HG03139 (cell line): ENCODE results near the gene SMARCAD1.

Experiments used
- ATAC-seq: cut with Tn5 transposase; IDR thresholded peaks from one replicate; pipeline ENCODE4 v1.9.1; 2021; ENCODE audit not compliant: unreplicated experiment

Gene SMARCAD1

DNA sequence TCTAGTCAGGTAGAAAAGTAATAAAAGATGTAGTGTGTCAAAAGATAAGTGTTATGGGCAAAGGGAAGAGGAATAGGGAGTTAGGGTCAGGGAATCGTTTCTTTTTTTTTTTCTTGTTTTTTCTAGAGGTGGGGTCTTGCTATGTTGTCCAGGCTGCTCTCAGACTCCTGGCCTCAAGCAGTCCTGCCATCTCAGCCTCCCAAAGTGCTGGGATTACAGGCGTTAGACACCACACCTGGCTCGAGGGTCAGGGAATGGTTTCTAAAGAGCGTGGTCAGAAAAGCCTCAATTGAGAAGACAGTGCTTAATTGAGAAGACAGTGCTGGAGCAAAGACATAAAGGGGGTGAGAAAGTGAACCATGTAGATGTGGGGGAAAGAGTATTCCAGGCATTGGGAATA lies 19.1 kb downstream of the SMARCAD1 start:
- no peak for ATAC-seq

DNA sequence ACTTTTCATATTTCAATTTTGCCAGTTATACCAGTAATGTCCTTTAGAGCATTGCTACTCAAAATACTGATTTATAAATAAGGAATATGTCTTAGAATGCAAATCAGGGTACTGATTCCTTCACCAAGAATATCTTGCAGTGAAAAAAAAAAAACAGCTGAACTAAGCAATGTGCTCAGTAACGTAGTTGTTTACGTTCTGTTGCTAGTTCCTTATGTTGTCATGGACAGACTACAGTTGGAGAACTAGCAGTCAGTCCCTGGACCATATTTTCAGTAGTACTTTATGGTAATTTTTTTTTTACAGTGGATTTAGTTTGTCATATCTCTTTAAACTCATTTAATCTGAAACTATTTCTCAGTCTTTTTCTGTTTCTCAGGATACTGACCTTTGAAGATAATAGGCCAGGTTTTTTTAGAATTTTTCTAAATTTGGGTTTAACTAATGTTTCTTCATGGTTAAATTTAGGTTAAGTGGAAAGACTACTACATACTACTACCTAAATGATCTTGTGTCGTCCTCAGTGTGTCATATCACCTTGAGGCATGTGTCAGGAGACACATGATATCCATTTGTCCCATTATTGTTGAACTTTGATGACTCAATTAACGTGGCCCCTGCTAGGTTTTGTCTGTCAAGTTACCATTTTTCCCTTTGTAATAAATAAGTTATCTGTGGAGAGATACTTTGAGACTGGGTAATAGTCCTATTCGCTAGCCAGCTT lies 21.0 kb downstream of the SMARCAD1 start:
- no peak for ATAC-seq

DNA sequence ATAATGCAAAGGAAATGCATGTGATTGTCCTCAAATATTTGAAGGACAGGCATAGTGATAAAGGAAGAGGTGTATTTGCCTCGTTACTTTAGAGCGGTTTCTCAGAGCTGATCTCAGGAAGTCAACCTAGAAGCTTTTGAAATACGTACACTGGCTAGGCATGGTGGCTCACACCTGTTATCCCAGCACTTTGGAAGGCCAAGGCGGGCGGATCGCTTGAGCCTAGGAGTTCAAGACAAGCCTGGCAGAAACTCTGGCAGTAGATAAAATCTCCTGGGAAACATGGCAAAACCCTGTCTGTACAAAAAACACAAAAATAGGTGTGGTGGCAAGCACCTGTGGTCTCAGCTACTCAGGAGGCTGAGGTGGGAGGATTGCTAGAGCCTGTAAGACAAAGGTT lies 24.9 kb downstream of the SMARCAD1 start:
- ATAC-seq, result no peak

DNA sequence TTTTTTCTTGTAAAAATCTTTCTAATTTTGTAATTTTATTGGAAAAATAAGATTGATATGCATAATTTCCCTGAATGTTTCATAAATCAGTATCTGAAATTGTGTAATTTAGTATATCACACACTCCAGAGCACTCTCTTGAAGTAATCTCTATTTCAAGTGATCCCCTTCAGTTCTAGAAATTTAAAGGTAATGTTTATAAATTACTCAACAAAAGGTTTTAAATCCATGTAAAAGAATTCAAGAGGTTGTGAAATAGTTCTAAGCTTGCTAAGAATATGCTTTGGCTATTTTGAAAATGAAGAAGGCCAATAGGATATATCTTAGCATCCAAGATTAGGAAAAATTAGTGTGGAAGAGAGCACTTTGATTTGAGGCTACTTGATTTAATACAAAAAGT lies 28.2 kb downstream of the SMARCAD1 start:
- no peak for ATAC-seq

DNA sequence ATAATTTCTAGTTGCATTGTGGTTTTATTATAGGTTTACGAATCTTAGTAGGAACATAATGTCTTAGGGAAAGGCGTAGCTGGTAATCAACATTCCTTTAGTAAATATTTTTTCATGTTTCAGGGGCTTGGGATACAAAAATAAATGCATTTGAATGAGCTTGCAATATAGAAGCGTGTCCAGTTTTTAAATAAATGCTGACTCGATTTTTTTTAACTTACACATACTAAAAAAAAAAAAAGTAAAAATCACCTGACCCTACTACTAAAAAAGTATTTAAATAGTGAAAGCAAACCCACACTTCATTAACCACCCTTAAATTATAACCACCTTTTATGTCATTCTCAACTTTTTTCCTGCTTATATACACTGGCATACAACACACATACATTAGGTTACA lies 29.6 kb downstream of the SMARCAD1 start:
- no peak for ATAC-seq

DNA sequence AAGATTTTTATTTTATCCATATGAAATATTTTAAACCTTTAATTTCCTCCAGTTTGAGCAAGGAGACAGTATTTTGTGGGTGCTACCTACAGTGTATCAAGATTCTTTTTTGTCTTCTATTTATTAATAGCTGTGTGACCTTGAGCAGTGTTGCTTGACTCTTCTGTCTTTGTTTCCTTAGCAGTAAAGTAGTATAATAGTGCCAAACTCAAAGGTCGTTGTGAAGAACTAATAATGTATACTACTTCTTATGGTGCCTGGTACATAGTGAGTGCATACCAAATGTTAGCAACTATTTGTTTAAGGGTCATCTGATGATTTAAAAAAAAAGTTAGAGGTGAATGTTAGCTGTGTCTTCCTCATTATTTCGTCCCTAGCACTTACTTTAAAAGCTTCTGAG lies 30.5 kb downstream of the SMARCAD1 start:
- no peak for ATAC-seq

DNA sequence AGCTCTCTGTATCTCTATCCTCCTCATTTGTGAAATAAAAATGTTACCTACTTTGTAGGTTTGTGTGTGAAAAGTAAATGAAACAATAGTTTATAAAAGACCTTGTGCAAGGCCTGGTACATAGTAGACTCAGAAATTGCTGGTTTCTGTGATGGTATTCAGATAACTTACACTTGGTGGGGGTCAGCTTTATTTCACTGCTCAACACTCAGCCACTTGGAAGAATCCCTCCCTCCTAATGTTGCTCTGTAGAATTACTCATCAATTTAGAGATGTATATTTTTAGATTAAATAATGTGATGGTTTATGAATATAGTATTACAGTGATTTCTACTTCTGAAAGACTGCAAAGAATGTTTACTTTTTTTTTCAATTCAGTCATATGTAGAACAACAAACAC lies 32.7 kb downstream of the SMARCAD1 start:
- no peak for ATAC-seq

DNA sequence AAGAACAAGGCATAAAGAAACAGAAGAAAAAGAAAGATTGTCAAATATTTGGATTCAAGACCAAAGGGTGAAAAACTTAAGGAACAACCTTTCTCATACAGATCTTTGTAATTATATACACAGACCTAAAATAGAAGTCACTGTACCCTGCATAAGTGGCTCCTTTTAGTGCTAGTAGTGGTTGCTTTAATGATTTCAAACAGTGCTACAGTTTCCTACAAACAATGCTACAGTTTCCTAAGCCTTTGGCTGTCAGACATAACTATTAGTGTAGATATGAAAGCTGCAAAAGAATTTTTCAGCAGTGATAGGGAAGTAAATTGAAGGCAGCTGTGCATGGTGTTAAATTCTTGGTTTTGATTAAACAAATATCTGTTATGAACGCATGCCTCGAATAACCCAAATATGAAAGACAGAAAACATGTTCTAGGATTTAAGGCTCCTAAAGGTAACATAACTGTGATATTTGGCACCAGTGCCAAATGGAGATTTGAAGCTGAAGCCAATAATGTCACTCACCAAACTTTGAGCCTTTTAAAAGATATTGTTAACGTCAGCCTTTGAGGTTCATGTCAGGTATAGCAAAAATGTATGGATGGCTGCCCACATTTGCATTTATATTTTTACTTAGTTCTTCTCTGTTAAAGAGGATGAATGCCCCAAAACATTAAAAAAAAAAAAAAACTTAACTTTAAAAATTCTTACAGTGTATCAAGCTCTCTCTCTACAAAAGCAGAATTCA lies 36.6 kb downstream of the SMARCAD1 start:
- no peak for ATAC-seq

DNA sequence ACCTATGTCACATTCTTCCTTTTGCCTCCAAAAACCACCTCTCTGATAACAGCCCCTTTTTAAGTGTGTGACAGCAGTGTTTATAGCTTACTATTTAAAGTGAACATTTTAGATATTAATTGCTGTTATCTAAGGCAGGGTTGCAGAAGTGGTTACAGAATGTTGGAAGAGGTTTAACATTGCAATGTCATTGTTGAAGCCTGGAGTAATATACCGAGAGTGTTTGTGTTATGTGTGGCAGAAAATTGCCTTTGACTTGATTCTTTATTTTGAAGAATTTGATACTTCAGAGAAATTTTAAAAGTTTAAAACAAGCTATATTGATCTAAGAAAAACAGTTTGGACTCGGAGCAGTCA lies 37.1 kb downstream of the SMARCAD1 start:
- ATAC-seq, result no peak

DNA sequence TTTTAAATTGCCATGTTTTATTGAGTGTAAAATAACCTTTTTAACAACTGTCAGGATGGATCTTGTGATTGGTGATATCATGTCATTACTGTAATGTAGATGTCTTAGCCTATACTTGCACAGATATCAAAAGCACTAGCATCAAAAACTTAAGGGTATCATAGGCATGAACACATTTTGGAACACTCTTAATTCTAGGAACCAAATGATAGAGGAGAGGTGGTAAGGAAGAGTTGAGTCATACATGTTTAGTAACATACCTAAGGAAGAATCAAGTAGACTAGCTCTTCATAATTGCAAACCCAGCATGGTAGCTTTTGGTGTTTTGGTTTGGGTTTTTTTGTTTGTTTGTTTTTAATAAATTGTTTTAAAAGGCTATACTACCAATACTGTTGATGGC lies 43.4 kb downstream of the SMARCAD1 start:
- ATAC-seq, result no peak

DNA sequence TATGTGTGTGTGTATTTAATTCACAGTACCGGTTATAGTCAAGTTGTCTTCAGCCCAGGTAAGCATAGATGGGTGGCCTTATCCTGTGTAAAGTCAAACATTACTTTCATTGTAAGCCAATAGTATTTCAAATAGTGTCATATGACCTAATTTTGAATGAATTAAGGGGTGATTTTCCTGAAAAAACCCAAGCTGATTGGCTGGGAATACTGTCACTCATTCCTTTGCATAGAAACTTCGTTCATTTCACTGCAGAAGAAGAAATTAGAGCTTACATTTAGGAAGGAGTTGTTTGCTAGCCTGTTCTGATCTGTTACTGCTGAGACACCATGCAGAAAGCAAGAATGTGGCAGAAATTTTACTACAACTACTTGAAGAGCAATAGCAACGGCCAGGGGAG lies 45.4 kb downstream of the SMARCAD1 start:
- no peak for ATAC-seq

DNA sequence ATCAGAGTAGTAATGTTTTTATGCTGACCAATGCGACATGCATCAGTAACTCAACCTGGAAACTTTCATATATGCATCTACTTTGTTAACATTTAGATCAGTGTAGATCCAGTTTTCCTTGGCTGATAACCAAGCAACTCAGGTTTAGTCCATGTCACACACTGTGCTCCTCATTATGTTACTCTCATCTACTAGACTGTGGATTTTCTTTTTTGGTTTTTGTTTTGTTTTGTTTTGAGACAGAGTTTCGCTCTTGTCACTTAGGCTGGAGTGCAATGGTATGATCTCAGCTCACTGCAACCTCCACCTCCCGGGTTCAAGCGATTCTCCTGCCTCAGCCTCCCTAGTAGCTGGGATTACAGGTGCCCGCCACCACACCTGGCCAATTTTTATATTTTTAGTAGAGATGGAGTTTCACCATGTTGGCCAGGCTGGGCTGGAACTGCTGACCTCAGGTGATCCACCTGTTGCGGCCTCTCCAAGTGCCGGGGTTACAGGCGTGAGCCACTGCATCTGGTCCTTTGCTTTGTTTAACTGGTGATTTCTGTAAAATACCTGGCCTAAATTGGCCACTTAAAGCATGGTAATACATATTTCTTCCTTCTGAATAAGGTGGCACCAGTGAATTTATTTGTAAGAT lies 48.6 kb downstream of the SMARCAD1 start:
- ATAC-seq, result no peak

DNA sequence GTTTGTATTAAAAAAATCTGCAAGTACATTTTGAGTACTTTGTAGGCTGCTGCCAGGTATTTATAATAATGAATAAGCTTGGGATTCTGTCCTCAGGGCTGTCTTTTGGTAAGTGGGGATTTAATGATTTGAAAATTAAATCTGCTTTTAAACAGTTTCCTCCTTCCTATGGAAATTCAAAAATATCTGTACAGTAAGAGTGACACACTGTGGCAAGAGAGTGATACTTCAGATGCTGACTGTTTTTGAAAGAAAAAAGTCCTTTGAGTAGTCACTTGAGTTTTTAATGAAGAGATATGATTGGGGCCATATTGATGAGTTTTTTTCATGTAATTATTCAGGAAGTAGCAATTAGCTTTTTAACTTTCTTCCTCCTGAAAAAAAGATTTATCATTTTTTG lies 49.2 kb downstream of the SMARCAD1 start:
- no peak for ATAC-seq

DNA sequence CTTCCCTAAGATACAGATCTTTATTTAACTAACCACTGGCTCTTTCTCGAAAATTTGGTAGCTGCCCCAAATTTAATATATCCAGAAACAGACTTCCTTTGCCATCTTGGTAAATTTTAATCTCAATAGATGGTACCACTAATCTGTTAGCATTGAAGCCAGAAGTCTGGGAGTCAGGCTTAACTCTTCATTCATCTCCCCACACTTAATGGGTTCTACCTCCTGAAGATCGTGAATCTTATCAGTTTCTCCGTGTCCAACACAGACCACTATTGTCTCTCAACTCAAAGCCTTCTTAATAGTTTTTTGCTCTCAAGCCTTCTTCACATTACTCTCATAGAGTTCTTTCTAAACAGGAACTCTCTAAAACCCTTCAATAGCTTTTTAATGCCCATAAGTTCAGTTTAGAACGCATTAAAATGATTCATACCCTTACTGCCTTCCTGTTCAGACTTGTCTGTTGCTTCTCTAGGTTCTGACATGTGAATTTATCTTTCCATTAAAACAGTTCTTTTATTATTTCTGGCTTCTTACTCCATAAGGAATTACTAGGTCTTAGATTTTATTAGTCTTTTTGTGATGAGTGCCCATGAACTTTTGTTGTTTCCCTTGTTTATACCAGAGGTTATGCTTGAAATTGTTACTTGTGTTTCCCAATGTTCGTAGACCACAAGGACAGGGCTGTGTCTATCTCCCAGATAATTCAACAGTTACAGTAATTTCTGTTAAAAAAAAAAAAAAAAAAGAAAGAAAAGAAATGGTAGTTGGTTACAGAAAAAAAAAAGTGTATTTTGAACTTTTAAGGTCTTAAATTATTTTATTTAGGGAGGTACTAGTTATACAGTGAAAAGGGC lies 54.7 kb downstream of the SMARCAD1 start:
- ATAC-seq, result no peak

DNA sequence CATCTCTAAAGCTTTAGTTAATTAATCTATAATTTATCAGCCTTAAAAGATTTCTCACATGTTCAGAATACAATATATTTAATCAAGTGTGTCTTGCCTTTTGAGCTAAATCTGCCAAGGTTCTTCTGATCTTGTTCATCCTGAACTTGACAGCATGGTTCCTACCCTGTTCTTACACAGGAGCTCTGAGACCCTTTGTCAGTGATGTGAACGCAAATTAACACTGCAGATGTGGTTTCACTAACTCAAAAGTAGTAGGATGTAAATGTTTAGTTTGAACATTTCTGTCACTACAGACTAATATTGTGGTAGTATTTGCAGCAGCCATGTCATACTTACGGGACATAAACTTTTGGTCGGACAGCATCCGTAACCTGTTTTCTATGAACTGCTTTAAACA lies 59.4 kb downstream of the SMARCAD1 start:
- no peak for ATAC-seq

DNA sequence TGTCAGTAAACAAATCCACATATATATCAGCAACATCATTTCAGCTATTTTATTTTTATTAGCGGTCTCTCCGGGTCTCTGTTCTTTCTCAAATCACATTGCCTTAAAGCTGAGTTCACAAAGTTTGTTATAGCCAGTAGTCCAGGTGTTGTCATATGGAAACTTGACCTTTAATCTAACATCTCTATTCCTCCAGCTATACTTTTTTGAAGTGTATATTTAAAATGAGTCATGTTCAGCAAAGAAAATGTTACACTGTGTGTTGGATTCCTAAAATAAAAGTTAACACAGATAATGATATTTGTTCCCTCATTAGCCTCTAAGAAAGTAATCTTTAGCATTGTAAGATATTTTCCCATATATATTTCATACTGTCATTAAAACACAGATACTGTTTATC lies 63.6 kb downstream of the SMARCAD1 start:
- ATAC-seq, result no peak

DNA sequence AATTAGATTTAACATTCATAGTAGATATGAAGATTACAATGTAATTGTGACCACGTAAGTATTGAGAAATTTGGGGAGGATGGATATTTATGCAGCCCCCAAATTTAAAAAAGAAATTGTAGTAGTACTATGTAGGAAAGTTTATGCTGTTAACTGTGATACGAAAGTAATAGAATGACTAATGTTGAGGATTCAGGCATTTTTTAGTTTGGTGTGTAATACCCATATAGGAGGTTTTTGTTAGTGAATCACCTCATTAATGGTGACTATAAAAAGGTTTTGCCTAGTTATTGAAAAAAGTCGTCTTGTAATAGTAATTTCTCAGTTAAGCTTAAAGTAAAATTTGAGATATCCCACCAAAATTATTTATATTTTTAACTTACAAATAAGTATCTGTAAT lies 67.2 kb downstream of the SMARCAD1 start:
- ATAC-seq, result no peak

DNA sequence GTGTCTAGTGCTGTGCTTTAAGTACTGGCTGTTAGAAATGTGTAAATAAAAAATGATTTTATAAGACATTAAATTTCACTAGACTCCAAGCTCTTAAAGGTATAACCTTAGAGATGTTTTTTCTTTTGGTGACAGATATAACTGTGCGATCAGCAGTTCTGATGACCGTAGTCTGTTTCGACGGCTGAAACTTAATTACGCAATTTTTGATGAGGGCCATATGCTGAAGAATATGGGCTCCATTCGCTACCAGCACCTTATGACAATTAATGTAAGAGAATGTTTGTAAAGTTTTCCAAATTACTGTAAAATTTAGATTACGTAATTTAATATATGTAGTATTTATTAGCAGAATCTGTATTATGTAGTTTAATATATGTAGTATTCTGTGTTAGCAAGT lies 68.5 kb downstream of the SMARCAD1 start:
- no peak for ATAC-seq

DNA sequence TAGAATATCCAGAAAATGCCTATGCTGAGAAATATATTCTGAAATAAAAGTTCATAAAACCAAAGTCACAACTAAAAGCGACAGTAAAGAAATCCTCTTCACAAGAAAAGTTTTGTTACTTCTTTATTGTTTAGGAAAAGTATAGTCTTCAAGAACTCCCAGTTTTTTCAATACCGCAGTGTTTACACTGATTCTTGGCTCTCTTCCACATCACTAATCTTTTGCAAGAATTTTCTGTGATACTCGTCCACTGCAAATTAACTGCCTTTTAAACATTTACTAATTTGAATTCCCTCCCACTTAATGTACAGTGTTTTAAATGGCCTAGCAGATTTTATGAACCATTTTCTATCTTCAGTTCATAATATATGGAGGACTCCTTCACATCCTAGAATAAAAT lies 69.9 kb downstream of the SMARCAD1 start:
- ATAC-seq, result no peak

DNA sequence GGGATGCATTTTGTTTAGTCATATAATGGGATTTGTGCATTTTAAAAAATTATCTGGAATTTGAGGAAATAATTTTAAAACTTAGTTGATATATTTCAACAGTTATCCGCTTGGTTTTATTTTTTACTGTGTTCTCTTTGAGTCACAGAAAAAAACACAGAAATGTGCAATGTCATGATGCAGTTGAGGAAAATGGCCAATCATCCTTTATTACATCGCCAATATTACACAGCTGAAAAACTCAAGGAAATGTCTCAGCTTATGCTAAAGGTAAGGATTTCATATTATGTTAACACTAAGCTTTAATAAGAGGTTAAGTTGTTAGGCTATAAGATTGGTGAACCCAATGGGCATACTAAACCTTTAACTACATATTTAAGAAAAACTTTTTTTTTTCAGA lies 71.1 kb downstream of the SMARCAD1 start:
- no peak for ATAC-seq

DNA sequence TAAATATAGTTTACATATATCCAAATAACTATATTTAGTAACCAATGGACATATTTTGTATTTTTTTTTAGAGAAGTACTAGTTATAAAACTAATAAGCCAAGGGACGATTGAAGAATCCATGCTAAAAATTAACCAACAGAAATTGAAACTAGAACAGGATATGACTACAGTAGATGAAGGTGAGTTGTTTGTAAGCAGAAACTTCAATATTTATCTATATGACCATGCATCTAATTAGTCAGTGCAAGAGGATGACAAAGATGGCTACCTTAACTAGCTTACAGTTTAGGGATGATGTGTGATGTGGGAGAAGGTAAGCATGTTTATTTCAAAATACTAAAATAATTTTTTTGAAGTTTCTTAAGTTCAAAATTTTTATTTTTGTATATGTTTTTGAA lies 77.2 kb downstream of the SMARCAD1 start:
- no peak for ATAC-seq

DNA sequence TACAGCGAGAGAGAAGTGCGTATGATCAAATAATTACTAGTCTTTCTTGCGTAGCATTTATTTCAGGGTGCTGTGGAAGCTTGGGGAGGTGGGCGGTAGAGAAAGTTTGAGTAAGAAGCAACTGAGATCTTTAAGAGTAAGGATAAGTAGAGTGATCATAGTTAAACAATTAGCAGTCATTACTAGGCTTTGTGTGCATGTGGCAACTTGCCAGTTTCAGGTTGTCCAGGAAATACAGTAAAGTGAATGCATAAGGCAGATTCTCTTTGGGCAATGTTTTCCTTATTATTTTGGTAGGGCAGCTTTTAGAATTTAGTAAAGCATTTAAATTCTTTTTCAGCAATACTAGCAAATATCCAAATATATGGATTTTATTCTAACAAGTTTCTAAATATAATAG lies 78.0 kb downstream of the SMARCAD1 start:
- no peak for ATAC-seq
